CD4-positive, alpha-beta T cell treated with Interleukin-15 for 4 hours (primary cell): ENCODE results near the gene DIP2A.
A peak's percentile ranks its signal among the peaks of the same experiment; 100 is the strongest.
"Not testable (repeated sequence)": the region's sequence is repeated elsewhere in the genome, so short reads cannot be mapped to it uniquely, and the experiment has no call there.

ENCODE experiments used
- DNase-seq: peaks from one replicate; pipeline ENCODE4 v3.0.0-alpha.2; 2020; ENCODE audit warnings: low spot score

The DIP2A gene

GRCh38 chr21:46483300-46484295, 24.9 kb downstream of the DIP2A start:
- peak; percentile 14 for DNase-seq

GRCh38 chr21:46486481-46487126, 27.9 kb downstream of the DIP2A start:
- DNase-seq = no peak

DNA sequence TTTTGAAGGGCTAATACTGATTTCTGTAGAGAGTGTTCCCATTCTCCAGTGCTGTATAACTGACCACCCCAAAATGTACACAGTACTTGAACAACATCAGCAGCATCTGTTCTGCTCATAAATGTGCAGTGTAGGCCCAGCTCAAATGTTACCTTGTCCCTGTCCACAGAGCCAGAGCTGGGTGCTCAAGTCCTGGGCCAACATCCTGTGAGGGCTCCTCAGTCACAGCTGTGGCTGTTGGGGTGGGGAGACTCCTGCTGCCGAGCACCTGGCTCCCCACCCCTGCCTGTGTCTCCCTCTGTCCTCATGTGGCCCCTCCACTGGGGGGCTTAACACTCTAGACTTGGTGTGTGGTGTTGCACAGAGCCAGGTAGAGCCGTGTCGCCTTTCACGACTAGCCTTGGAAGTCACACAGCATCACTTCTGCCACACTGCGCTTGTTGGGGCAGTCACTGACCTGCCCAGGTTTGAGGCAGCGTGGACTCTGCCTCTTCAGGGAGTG, 30.5 kb downstream of the DIP2A start:
- DNase-seq = no peak

- no peak for DNase-seq
Observed at GRCh38 chr21:46489800-46490199, 31.1 kb downstream of the DIP2A start.

- no peak for DNase-seq
Observed at GRCh38 chr21:46491553-46491952, 32.9 kb downstream of the DIP2A start.

DNA sequence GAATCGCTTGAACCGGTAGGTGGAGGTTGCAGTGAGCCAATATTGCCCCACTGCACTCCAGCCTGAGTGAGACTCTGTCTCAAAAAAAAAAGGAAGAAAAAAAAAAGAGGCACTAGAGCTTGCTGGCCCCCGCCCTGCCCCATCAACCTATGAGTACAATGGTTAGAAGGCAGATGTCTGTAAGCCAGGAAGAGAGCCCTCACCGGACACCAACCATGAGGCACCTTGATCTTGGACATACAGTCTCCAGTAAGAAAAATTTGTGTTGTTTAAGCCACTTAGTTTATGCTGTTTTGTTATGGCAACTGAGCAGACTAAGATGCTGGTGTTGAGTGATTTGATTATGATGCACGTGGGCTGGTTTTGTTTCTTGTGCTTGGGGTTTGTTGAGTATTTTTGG, 34.2 kb downstream of the DIP2A start:
- DNase-seq = no peak

DNA sequence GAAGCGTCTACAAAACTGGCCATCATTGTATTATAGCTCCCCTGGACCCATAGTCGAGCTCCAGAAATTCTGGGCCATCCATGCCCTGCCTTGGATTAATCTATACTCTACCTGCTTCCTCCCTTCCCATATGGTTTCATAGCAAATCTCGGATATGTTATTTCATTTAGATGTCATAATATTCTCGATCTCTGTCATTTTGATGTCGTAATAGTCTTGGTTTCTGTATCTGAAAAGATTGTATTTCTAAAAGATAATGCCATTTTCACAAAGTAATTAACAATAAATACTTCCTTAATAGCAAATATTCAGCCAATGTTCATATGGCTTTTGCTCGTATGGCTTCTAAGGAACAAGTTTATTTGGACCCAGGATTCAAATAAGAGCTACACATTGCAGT, 35.1 kb downstream of the DIP2A start:
- DNase-seq = no peak

GRCh38 chr21:46498335-46499050, 39.8 kb downstream of the DIP2A start:
- DNase-seq = no peak

GRCh38 chr21:46500224-46500861, 41.7 kb downstream of the DIP2A start:
- peak; percentile 59 for DNase-seq

DNA sequence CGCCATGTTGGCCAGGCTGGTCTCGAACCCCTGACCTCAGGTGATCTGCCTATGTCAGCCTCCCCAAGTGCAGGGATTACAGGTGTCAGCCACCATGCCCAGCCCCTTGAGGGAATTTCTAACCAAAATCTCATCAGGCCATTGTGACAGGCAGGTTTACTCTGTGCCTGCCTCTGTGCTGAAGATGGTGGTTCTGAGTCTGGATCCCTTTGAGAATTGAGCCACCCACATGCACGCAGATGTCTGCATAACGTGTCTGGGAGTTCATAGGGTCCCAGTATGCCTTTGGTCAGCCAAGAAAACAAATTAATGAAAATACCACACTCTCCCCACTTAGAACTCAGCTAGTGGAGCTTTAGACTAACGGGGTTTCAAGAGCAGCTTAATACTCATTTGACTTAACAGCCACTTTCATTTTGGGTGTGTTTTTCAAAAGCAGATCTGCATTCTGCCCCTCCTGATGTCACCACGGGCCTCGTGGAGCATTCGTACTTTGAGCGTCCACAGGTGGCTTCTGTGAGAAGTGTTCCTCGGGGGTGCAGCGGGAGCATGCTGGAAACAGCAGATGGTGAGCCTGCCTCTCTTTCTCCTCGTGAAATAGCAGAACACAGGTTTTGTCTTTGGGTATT, 45.3 kb downstream of the DIP2A start:
- no peak for DNase-seq

DNA sequence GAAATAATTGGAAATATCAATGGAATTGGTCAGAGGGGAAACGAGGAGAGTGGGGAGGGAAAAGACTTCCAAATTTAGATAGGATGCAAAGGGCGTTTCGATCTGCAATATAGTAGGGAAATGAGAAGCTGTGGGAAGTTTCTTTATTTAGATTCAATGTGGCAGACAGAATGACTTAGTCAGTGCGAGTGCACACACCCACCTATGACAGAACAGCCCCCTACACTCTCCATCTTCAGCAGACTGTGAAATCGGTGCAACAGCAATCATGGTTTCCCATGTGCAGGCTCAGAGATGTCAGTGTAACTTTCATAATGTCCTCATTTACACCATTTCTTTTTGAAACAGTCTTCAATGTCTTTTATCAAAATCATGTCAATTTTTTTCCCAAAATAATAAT, 46.0 kb downstream of the DIP2A start:
- no peak for DNase-seq

DNA sequence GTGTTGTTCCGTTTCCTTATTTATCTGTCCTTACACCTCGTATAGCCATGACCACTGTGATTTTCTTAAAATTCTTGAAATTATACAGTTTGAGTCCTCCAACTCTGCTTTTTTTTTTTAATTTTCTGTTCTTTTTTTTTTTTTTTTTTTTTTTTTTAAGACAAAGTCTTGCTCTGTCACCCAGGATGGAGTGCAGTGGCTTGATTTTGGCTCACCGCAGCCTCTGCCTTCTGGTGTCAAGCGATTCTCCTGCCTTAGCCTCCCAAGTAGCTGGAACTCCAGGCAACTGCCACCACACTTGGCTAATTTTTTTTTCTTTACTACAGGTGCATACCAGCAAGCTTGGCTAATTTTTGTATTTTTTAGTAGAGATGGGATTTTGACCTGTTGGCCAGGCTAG, 48.9 kb downstream of the DIP2A start:
- no peak for DNase-seq

DNA sequence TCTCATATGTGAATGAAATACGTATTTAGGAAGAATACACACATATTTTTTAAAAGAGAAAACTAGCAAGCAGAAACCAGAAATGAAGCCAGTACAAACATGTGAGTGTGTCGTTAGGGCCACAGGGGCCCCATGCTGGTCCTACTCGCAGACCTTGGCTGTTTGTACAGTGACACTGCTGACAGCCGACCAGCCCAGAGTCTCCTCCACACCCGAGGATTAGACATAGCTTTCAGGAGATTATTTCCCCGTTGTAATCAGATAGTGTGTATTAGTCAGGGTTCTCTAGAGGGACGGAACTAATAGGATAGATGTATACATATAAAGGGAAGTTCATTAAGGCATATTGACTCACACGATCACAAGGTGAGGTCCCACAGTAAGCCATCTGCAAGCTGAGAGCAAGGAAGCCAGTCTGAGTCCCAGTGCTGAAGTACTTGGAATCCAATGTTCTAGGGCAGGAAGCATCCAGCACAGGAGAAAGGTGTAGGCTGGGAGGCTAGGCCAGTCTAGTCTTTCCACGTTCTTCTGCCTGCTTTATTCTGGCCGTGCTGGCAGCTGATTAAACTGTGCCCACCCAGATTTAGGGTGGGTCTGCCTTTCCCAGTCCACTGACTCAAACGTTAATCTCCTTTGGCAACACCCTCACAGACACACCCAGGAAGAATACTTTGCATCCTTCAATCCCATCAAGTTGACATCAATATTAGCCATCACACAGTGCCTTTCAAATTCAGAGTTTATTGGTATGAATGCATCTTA, 51.2 kb downstream of the DIP2A start:
- DNase-seq = no peak

GRCh38 chr21:46515109-46515508, 56.4 kb downstream of the DIP2A start:
- peak; percentile 32 for DNase-seq

DNA sequence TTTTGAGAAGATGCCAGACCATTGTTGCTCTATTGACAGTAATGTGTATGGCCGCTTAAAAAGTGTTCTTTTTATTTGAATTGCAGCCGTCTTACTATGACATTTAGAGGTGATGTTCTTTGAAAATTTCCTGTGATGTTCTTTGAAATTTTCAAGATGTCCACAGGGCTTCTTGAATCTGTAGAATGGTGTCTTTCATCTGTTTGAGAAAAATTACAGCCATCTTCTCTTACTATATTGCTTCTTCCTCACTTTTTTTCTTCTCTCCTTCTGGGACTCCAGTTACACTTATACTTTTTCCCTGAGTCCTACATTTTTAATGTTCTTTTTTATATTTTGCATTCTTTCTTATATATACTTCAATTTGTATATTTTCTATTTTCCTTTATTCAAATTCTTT, 57.4 kb downstream of the DIP2A start:
- no peak for DNase-seq

- DNase-seq = no peak
Observed at GRCh38 chr21:46517361-46517760, 58.7 kb downstream of the DIP2A start.

- DNase-seq = no peak
Observed at GRCh38 chr21:46518983-46519583, 60.4 kb downstream of the DIP2A start.

DNA sequence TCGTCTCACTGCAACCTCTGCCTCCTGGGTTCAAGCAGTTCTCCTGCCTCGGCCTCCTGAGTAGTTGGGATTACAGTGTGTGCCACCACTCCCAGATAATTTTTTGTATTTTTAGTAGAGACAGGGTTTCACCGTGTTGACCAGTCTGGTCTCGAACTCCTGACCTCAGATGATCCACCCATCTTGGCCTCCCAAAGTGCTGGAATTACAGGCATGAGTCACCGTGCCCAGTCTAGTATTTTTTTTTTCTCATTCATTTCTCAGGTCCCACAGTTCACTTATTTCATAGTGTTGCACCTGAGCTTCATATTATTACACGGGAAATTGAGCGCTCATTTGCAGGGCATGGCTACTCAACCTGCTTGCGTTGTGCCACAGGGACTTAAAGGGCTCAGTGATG, 68.7 kb downstream of the DIP2A start:
- DNase-seq = not testable (repeated sequence)

- DNase-seq = no peak
Observed at GRCh38 chr21:46527801-46528200, 69.1 kb downstream of the DIP2A start.

GRCh38 chr21:46532080-46532479, 73.4 kb downstream of the DIP2A start:
- peak; percentile 25 for DNase-seq
